NCI-H774 (cell line): Measurements from ENCODE around the gene JUND.

Source experiments
- DNase-seq: peaks from one replicate; lab custom pipeline; 2025; lab: John Stamatoyannopoulos, UW

The JUND gene

DNA sequence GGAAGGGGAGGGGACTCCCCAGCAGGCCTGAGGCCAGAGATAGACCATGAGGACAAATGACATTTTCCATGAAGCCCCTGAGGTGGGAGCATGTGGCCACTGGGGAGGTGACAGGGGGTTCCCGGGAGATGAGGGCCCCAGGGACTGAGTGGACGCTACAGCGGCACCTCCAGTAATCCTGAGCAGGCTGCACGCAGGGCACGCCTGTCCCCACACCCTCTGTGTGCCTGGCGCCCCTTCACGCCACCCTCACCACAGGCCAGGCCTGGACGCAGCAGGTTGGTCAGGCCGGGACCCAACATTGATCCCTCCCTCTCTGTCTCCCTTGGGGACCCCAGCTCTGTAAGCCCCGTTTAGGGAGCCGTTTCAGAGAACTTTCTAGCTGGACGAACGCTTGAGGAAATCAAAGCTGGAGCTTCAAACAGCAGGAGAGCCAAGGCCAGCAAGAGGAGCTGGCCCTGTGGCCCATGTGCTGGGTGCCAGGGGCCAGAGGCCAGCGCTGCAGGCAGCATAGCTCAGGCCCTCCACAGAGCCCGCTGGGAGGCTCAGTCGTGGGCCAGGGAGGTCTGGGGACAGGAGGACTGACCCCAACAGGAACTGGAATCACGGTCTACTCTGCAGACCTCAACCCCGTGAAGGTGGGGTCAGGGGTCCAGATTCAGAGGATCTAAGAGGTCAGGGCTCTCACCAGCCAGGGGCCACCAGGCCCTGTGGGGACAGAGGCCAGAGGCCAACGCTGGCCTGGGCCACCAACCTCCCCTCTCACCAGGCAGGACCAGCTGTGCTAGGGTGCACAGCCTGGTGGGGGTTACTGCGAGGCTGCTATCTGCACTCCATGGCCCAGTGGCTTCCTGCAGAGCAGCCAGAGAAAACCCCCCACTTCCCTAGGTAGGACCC, 26.9 kb upstream of the JUND start:
- no peak for DNase-seq

DNA sequence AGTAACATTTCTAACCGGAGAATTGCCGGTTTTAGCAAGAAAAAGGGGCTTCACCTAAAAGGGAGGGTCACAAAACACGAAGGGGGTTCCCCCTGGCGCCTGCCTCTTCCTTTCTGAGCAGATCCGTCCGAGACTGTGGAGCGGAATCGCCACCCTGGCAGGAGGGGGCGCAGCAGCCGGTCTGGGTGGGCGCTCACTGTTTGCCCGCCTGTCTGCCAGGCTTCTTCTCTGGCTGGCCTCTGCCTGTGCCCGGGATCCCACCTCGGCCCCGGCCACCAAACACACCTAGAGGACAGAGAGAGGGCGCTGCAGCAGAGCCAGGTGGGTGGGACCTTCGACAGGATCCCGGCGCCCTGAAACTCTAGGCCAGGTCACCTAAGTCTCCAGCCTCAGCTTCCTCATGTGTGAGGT, 25.9 kb upstream of the JUND start:
- no peak for DNase-seq

DNA sequence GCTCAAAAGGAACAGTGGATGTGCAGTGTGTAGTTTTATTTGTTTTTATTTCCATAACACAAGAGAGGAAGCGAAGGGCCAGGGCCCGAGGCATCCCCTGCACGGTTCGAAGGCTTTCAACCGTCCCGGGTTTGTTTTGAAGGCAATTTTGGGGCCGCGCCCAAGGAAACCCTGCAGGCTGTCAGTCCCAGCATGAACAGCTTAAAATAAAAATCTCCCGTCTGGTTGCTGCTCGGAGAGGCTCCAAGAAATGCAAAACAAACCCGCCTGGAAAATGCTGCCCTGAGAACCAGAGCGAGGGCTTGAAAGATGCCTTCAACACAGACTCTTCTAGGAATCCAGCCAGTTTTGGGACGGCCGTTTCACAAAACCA, 25.5 kb upstream of the JUND start:
- no peak for DNase-seq

DNA sequence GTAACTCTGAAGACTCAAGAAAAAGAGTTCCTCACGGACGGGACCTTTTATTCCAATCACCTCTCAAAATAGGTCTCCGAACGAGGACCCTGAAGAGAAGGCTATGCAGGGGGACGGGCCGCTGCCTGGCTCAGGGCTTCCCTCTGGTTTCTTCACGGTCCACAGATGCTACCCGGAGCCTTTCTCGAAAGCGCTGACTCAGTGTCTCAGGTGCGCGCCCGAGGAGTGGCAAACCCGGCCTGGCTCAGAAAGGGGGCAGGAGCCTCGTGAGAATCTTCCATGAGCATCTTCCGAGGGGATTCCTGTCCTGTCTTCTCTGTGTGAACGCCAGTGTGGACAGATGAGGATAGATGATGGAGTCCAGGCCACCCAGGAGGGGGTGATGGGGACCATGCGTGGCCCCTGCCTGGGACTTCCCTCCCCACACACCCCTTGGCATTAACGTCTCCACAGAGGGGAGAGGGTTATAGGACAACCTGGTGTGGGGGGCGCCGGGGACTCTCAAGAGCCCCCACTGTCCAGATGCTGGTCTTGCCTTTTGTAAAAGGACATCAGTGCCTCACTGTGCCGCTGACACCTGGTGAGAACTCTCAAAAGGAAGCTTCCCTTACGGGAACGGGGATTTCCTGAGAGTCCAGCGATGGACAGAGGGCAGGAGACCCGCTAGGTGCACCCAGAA, 24.9 kb upstream of the JUND start:
- no peak for DNase-seq

- DNase-seq, result no peak
Measured at GRCh38 chr19:18304458-18305310, 23.3 kb upstream of the JUND start.

DNA sequence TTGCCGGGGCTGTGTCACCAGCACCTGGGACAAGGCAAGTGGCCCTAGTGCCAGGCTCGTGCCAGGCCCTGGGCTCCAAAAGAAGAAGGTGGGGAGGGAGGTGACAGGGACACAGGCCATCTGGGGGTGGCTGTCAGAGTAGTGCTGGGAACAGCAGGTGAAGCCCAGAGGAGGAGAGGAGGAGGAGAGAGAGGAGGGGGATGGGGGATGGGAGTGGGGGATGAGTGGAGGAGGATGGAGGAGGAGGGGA, 22.7 kb upstream of the JUND start:
- DNase-seq, result no peak

DNA sequence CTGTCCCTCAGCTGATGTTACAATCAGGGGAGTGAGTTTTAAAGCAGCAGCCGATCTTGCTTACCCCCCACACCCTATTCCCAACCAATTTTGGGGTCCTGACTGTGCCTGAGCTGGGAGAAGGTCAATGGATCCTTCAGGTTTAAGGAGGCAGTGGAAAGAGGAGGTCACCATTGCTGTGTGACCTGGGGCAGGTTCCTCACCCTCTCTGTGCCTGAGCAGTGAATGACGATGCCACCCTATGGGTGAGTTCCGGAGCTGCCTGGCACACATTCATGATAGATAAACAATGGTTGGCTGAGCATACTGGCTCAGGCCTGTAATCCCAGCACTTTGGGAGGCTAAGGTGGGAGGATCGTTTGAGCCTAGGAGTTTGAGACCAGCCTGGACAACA, 20.3 kb upstream of the JUND start:
- no peak for DNase-seq

GRCh38 chr19:18300930-18301717, 19.7 kb upstream of the JUND start:
- no peak for DNase-seq

DNA sequence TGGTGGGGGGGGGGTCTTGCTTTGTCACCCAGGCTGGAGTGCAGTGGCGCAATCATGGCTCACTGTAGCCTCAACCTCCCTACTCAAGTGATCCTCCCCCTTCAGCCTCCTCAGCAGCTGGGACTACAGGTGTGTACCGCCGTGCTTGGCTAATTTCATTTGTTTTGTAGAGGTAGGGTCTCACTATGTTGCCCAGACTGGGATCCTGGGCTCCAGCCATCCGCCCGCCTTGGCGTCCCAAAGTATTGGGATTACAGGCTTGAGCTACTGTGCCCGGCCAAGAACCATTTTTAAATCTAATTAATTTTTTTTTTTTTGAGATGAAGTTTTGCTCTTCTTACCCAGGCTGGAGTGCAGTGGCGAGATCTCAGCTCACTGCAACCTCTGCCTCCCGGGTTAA, 18.2 kb upstream of the JUND start:
- no peak for DNase-seq

DNA sequence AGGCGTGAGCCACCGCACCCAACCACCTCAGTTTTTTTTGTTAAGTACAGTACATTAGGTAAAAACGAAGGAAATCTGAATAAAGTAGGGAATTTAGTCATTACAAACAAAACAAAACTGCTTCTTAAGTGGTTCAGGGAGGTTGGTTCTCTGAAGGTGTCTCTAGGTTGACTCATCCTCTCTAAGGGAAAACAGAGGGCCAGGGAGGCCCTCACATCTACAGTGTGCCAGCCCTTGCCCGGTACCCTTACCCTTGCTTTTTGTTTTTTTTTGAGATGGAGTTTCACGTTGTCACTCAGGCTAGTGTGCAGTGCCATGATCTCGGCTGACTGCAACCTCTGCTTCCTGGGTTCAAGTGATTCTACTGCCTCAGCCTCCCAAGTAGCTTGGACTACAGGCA, 17.2 kb upstream of the JUND start:
- DNase-seq, result no peak

DNA sequence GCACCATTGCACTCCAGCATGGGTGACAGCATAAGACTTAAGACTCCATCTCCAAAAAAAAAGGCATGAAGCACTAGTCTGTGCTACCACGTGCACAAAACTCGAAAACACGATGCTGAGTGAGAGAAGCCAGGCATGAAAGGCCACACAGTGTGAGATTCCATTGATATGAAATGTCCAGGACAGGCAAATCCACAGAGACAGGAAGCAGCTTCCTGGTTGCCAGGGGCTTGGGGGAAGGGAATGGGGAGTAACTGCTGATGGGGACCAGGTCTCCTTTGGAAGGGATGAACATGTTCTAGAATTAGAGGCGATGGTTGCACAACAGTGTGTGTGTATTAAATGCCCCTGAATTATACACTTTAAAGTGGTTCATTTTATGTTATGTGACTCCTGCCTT, 15.9 kb upstream of the JUND start:
- no peak for DNase-seq

GRCh38 chr19:18295034-18295451, 13.6 kb upstream of the JUND start:
- DNase-seq, result no peak

GRCh38 chr19:18294467-18294864, 13.0 kb upstream of the JUND start:
- no peak for DNase-seq

DNA sequence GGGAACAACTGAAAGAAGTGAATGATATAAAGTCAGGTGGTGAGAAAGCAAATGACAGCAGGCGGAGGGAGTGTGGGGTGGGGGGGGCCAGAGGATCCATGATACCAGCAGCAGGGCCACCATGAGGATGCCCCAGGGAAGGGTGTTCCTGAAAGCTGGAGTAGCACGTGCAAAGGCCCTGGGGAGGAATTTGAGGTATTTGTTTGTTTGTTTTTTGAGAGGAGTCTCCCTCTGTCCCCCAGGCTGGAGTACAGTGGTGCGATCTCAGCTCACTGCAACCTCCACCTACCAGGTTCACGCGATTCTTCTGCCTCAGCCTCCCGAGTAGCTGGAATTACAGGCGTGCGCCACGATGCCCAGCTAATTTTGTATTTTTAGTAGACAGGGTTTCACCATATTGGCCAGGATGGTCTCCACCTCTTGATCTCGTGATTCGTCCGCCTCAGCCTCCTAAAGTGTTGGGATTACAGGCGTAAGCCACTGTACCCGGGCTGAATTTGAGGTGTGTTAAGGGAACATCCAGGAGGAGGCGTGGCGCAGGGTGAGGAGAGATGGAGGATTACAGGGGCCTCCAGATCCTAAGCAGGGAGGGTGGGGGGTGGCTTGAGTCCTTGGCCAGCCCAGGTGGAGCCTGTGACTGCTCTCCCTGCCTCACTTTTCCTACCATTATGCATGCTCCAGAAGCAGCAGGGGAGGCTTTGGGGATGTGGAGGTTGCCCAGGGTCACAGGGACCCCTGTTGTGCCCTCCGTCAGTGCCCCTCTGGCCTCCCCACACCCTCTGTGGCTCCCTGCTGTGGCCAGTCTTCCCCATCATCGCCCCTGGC, 12.4 kb upstream of the JUND start:
- no peak for DNase-seq

DNA sequence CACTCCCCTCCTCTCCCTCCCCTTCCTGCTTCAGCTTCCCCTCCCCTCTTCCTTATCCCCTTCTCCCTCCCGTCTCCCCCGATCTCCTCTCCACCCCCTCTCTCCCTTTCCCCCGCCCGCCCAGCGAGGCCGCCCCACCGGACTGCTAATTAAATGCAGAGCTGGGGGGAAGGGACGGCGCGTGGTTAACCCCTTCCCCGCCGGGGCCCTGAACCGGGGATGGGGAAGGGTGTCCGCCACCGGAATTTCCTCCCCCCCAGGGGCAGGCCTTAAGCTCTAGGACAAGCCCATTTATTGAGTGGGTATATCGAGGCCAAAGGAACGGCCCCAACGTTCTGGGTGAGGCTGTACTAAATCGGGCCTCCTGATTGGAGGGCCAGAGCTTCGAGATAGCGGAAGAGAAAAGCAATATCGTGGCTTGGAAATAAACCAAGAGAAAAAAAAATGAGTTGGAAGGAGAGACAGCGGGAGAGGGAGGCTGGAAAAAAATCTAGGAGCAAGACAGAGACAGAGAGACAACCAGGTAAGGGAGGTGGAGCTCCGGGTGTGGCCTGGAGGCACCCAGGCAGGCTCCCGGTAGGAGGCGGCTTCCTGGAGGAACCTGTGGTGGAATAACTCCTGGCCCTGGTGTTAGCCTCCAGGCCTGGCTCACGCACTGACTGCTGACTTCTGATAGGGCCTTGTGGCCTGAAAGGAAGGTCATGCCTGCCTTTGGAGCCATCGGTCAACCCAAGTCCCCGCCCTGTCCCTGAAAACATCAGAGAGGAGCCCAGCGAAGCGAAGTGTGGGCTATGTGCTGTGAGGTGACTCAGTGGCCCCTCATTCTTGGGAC, 11.6 kb upstream of the JUND start:
- DNase-seq, result no peak

GRCh38 chr19:18292462-18292809, 11.0 kb upstream of the JUND start:
- no peak for DNase-seq

DNA sequence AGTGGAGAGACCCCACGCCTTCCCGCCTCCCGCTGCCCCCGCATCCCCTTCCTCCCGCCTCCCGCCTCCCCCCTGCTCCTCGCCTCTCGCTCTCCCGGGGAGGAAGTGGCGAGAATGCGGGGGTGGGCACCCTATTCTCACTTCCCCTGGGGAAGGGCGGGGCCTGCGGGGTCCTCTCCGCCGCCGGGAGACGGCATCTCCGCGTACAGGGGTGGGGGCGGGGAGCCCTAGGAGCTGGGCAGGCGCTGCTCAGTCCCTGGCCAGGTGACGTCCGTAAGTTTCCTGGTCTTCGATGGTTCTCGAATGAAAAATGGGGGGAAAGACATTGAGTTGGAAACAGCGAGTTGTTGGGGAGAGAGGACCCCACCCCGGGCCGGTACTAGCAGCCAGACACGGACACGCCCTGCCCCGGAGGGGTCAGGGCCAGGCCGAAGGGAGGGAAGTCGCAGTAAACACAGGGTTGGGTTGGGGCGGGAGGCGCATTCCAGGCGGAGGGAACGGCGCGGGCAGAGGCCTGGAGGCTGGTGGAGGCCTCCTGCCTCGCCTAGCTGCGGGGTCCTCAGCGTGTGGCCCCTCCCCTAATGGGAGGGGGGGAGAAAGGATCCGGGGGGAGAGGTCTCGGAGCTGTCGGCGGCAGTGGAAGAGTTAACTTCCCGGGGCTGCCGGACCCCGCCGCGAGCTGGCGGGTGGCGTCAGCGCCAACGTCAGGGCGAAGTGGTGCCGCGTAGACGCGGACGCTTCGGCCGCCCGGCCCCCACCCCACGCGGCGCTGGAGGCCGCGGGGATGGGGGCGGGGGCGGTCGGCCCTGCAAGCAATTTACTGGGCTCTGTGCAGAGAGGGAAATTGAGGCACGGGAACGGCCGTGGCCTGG, 10.4 kb upstream of the JUND start:
- no peak for DNase-seq

GRCh38 chr19:18291019-18291524, 9.7 kb upstream of the JUND start:
- DNase-seq, result no peak

- DNase-seq, result no peak
Measured at GRCh38 chr19:18290302-18291018, 9.0 kb upstream of the JUND start.
